Activated naive CD8-positive, alpha-beta T cell treated with anti-CD3 and anti-CD28 coated beads, Interleukin-2, amount 10 ng/mL, durations not matched to agents 7 days and 5 days (primary cell): Measurements from ENCODE around the gene GMPPA. TPM values are rescaled to one million over a fixed set of nuclear protein-coding genes. Genes with fewer than 3 reads are reported as not detected.
A peak's percentile ranks its signal among the peaks of the same experiment; 100 is the strongest.

ENCODE experiments used
- ATAC-seq: fragments of 150-1000 bp; cut with Tn5 transposase; one replicate; pipeline ENCODE4 v1.10.0; 2021; ENCODE audit warnings: low read depth, moderate library complexity
- POLR2A ChIA-PET: fragments of 350-600 bp; sonication (Branson Sonifier 250); formaldehyde crosslinking; loops from one replicate; lab custom pipeline; 2021; ENCODE audit warnings: antibody characterized with exemption; lab: Charles Lee
- DNase-seq: peaks from one replicate; pipeline ENCODE4 v3.0.0; 2021
- H3K27ac Mint-ChIP-seq: one replicate; pipeline ENCODE4 v1.8.0; 2022; ENCODE audit warnings: mild to moderate bottlenecking, mixed read lengths
- H3K27me3 Mint-ChIP-seq: one replicate; pipeline ENCODE4 v1.8.0; 2022; ENCODE audit warnings: mild to moderate bottlenecking, moderate library complexity, mixed read lengths
- H3K36me3 Mint-ChIP-seq: one replicate; pipeline ENCODE4 v1.8.0; 2021; ENCODE audit warnings: mild to moderate bottlenecking, mixed read lengths
- H3K4me1 Mint-ChIP-seq: one replicate; pipeline ENCODE4 v1.8.0; 2021; ENCODE audit warnings: mixed read lengths
- H3K4me3 Mint-ChIP-seq: one replicate; pipeline ENCODE4 v1.8.0; 2022; ENCODE audit warnings: mild to moderate bottlenecking, moderate library complexity, mixed read lengths
- H3K9me3 Mint-ChIP-seq: one replicate; pipeline ENCODE4 v1.8.0; 2021; ENCODE audit warnings: mixed read lengths
- total RNA-seq, 2 experiments: library from RNA; stranded (reverse); gene quantifications; one replicate each; pipeline ENCODE4 v1.2.3, GENCODE V29; 2021

Gene GMPPA
- total RNA-seq, 2 experiments from 2014 or later, result 31.3 to 32.6 TPM

DNA sequence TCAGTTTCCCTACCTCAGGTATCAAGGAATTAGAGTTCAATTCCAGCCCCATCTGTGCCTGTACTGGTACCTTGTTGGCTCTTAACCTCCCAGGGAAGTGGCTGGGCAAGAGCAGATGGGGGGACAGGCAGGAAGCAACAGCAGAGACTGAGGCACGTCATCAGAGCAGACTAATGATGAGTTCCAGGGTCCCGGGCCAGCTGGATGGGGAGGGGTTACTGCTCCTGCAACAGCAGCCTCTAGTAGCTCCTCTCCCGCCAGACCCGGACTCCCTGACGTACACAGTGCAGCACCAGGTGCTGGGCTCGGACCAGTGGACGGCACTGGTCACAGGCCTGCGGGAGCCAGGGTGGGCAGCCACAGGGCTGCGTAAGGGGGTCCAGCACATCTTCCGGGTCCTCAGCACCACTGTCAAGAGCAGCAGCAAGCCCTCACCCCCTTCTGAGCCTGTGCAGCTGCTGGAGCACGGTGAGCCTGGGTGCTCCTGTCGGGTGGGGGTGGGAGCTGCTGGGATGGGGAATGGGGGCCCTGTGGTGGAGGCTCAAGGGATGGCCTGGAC is 26.0 kb upstream of the GMPPA start:
- peaks cover 2% of the 10 kb centered on the region for H3K4me1 Mint-ChIP-seq
- POLR2A ChIA-PET, result no interaction called here
- DNase-seq, result no peak

DNA sequence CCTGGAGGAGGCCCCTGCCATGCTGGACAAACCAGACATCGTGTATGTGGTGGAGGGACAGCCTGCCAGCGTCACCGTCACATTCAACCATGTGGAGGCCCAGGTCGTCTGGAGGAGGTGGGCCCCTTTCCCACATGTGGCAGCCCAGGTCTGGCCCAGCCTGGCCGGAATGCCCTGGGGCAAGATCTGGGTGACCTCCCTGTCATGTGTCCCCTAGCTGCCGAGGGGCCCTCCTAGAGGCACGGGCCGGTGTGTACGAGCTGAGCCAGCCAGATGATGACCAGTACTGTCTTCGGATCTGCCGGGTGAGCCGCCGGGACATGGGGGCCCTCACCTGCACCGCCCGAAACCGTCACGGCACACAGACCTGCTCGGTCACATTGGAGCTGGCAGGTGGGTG is 25.2 kb upstream of the GMPPA start:
- H3K9me3 Mint-ChIP-seq, result no peaks in the 10 kb centered on the region
- POLR2A ChIA-PET, result no interaction called here
- no peaks in the 10 kb centered on the region for H3K27me3 Mint-ChIP-seq
- ATAC-seq (no peak), DNase-seq (no peak)
- no peak overlapping the region for H3K4me3 Mint-ChIP-seq
- no peak overlapping the region for H3K27ac Mint-ChIP-seq
- H3K36me3 Mint-ChIP-seq, result no peaks in the 10 kb centered on the region
- H3K4me1 Mint-ChIP-seq, result peaks cover 2% of the 10 kb centered on the region

More for the DNA sequence above, 26.0 kb upstream of the GMPPA start:
- Mint-ChIP-seq H3K4me3 (no peak overlapping the region), H3K27me3 (no peaks in the 10 kb centered on the region), H3K36me3 (no peaks in the 10 kb centered on the region), H3K9me3 (no peaks in the 10 kb centered on the region), H3K27ac (no peak overlapping the region)
- ATAC-seq, result no peak

DNA sequence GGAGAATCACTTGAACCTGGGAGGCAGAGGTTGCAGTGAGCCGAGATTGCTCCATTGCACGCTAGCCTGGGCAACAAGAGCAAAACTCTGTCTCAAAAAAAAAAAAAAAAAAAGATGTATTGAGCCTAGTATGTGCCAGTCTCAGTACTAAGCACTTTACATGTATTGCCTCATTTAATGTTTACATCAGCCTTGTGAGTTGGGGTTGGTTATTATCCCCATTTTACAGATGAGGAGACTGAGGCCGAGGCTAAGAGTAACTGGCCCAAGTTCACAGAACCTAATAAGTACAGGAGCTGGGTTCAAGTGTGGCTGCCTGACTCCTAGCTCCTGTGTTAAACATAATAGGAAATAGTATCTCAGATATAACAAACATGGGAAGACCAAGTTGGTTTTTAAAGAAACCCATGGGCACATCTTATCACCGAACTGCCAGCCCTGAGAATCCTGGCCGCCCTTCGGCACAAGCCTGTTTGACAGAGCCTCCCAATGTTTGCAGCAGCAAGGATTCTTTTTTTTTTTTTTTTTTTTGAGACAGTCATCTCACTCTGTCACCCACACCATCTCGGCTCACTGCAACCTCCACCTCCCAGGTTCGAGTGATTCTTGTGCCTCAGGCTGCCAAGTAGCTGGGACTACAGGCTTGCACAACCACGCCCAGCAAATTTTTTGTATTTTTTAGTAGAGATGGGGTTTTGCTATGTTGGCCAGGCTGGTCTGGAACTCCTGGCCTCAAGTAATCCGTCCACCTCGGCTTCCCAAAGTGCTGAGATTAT is 24.2 kb upstream of the GMPPA start:
- POLR2A ChIA-PET, result interaction anchor here (0.7 kb wide), 1 partner anchor 53 kb away, joined by 3 read pairs; no protein-coding TSS in a partner anchor
- ATAC-seq, result no peak
- no peak for DNase-seq
- no peak overlapping the region for H3K4me3 Mint-ChIP-seq
- no peaks in the 10 kb centered on the region for H3K36me3 Mint-ChIP-seq
- H3K27me3 Mint-ChIP-seq, result no peaks in the 10 kb centered on the region
- no peaks in the 10 kb centered on the region for H3K9me3 Mint-ChIP-seq
- H3K4me1 Mint-ChIP-seq, result peaks cover 2% of the 10 kb centered on the region
- no peak overlapping the region for H3K27ac Mint-ChIP-seq

GRCh38 chr2:219475278-219475677 is 23.4 kb upstream of the GMPPA start:
- Mint-ChIP-seq H3K36me3 (no peaks in the 10 kb centered on the region), H3K4me3 (no peak overlapping the region), H3K9me3 (no peaks in the 10 kb centered on the region), H3K27ac (no peak overlapping the region), H3K27me3 (no peaks in the 10 kb centered on the region), H3K4me1 (peaks cover 2% of the 10 kb centered on the region)
- no peak for ATAC-seq
- DNase-seq, result no peak
- POLR2A ChIA-PET, result interaction anchor here (0.7 kb wide), 1 partner anchor 52 kb away, joined by 3 read pairs; no protein-coding TSS in a partner anchor

DNA sequence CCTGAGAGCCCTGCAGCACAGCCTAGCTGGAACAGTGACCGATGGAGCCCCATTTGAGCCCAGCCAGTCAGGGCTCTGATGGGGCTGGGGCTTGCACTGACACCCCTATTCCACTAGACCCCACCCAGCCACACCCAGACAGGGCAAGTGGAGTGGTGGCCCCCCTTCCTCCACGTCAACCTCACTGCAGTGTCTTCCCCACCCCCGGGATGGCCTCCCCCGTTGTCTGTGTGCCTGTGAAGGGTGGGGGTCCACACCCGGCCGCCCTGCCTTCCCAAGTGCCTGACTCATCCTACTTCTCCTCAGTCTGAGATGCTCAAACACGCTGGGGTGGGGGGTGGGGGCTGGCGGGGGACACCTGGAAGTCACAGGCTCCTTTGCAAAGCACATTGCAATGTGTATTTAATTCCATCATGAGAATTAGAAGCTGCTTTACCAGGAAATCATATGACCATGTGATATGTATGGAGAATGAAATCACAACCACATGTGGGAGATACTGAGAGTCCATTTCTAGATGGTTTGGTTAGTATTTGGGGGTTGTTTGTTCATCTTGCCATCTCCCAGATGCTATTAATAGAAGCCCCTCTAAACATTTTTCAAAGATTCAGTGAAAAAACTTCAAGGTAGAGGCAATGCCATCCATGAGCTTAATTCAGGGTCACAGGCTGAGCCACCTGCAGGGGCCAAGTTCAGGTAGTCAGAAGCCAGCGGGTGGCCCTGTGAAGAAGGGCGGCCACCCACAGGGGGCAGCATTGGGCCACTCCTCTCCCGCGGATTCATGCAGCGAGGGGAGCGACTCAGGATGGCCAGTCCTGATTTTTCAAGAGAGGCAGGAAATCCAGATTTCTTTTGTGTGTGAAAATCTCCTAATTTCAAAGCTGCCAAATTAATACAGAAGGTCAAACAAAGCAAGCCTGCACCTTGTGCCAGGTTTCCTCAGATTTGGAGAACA is 22.7 kb upstream of the GMPPA start:
- peak; percentile 67 for ATAC-seq
- Mint-ChIP-seq H3K36me3 (no peaks in the 10 kb centered on the region), H3K9me3 (no peaks in the 10 kb centered on the region), H3K27ac (no peak overlapping the region), H3K4me1 (peaks cover 2% of the 10 kb centered on the region), H3K27me3 (no peaks in the 10 kb centered on the region), H3K4me3 (no peak overlapping the region)
- DNase-seq, result peak; percentile 77
- POLR2A ChIA-PET, result no interaction called here

DNA sequence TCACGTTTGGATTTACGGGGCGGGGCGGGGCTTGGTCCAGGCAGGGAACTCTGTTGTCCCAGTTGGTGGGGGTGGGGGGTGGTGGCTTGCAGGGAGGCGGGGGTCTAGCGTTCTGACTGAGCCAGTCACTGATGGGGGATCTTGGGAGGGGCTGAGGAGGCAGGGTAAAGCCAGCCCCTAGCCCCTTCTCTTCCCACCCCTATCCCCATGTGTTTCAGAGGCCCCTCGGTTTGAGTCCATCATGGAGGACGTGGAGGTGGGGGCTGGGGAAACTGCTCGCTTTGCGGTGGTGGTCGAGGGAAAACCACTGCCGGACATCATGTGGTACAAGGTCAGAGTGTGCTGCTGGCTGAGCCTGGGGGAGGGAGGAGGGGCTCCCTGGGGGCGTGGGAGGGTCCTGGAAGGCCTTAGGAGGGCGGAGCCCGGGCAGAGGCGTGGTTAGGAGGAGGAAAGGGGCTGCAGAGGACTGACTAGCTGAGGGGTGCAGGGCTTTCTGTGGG is 22.0 kb upstream of the GMPPA start:
- no peak overlapping the region for H3K4me3 Mint-ChIP-seq

GRCh38 chr2:219477179-219477578 is 21.5 kb upstream of the GMPPA start:
- Mint-ChIP-seq H3K4me3 (no peak overlapping the region), H3K36me3 (no peaks in the 10 kb centered on the region), H3K9me3 (no peaks in the 10 kb centered on the region), H3K27me3 (peaks cover 3% of the 10 kb centered on the region), H3K27ac (no peak overlapping the region), H3K4me1 (peaks cover 2% of the 10 kb centered on the region)
- POLR2A ChIA-PET, result no interaction called here
- DNase-seq (no peak), ATAC-seq (no peak)

More for the DNA sequence above, 22.0 kb upstream of the GMPPA start:
- no peaks in the 10 kb centered on the region for H3K9me3 Mint-ChIP-seq
- H3K27me3 Mint-ChIP-seq, result no peaks in the 10 kb centered on the region
- peaks cover 2% of the 10 kb centered on the region for H3K4me1 Mint-ChIP-seq
- ATAC-seq (peak; percentile 13), DNase-seq (no peak)
- POLR2A ChIA-PET, result no interaction called here
- no peak overlapping the region for H3K27ac Mint-ChIP-seq
- no peaks in the 10 kb centered on the region for H3K36me3 Mint-ChIP-seq

GRCh38 chr2:219477815-219478214 is 20.9 kb upstream of the GMPPA start:
- H3K27me3 Mint-ChIP-seq, result peaks cover 8% of the 10 kb centered on the region
- ATAC-seq (no peak), DNase-seq (no peak)
- H3K36me3 Mint-ChIP-seq, result no peaks in the 10 kb centered on the region
- peaks cover 2% of the 10 kb centered on the region for H3K4me1 Mint-ChIP-seq
- no peak overlapping the region for H3K27ac Mint-ChIP-seq
- no peak overlapping the region for H3K4me3 Mint-ChIP-seq
- H3K9me3 Mint-ChIP-seq, result no peaks in the 10 kb centered on the region
- POLR2A ChIA-PET, result no interaction called here

DNA sequence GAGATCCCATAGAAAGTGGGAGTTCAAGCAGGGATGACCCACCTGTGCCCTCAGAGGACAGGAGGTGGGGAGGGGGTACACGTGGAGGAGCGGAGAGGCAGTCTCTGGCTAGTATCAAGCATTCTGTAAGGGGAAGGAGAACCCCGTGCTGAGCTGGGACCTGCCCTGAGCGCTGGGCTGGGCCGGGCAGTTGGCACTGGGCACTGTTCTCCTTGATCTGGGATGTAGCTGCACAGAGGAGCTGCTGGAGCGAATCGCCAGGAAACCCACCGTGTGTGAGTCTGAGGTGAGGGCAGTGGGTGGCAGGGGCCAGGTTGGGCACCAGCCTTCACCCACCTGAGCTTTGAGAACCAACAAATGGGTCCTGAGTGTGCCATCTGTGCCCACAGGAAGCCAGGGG is 19.8 kb upstream of the GMPPA start:
- Mint-ChIP-seq H3K36me3 (no peaks in the 10 kb centered on the region), H3K27me3 (peaks cover 12% of the 10 kb centered on the region), H3K9me3 (no peaks in the 10 kb centered on the region), H3K4me1 (peaks cover 3% of the 10 kb centered on the region), H3K27ac (no peak overlapping the region), H3K4me3 (no peak overlapping the region)
- POLR2A ChIA-PET, result no interaction called here
- ATAC-seq (no peak), DNase-seq (no peak)

GRCh38 chr2:219480004-219480403 is 18.7 kb upstream of the GMPPA start:
- Mint-ChIP-seq H3K4me3 (no peak overlapping the region), H3K36me3 (no peaks in the 10 kb centered on the region), H3K4me1 (peaks cover 7% of the 10 kb centered on the region), H3K9me3 (no peaks in the 10 kb centered on the region), H3K27me3 (peaks cover 18% of the 10 kb centered on the region), H3K27ac (no peak overlapping the region)
- ATAC-seq (no peak), DNase-seq (no peak)
- POLR2A ChIA-PET, result no interaction called here

- POLR2A ChIA-PET, result interaction anchor here (1.5 kb wide), 1 partner anchor 9 kb away, joined by 7 read pairs; no protein-coding TSS in a partner anchor
- Mint-ChIP-seq H3K27ac (no peak overlapping the region), H3K9me3 (no peaks in the 10 kb centered on the region), H3K4me3 (no peak overlapping the region), H3K27me3 (peaks cover 36% of the 10 kb centered on the region), H3K4me1 (peaks cover 5% of the 10 kb centered on the region), H3K36me3 (no peaks in the 10 kb centered on the region)
- ATAC-seq (no peak), DNase-seq (no peak)
Measured at GRCh38 chr2:219482674-219483405, 15.9 kb upstream of the GMPPA start.

GRCh38 chr2:219483451-219484342 is 15.0 kb upstream of the GMPPA start:
- Mint-ChIP-seq H3K4me3 (peak overlapping the region; percentile 13), H3K9me3 (no peaks in the 10 kb centered on the region), H3K27ac (no peak overlapping the region), H3K27me3 (peaks cover 36% of the 10 kb centered on the region), H3K4me1 (peaks cover 5% of the 10 kb centered on the region), H3K36me3 (no peaks in the 10 kb centered on the region)
- DNase-seq, result no peak
- POLR2A ChIA-PET, result interaction anchor here (1.0 kb wide), 1 partner anchor 96 kb away, joined by 3 read pairs; no protein-coding TSS in a partner anchor
- no peak for ATAC-seq
